WTC11 (cell line): ENCODE data around the gene ZNF710. TPM values are rescaled to one million over a fixed set of nuclear protein-coding genes. Genes with fewer than 3 reads are reported as not detected.

Experiments
- ATAC-seq: fragments of 200-7000 bp; cut with Tn5 transposase; 2 replicates; pipeline ENCODE4 v1.10.0; 2021; ENCODE audit warnings: mild to moderate bottlenecking, moderate library complexity
- CTCF ChIA-PET: fragments of 300-600 bp; sonication (Branson Sonifier 250); formaldehyde crosslinking; loops from one replicate; lab custom pipeline; 2021; ENCODE audit warnings: antibody characterized with exemption; lab: Charles Lee
- POLR2A ChIA-PET: fragments of 350-600 bp; sonication (Branson Sonifier 250); formaldehyde crosslinking; loops from one replicate; lab custom pipeline; 2021; ENCODE audit warnings: antibody characterized with exemption; lab: Charles Lee
- DNase-seq: peaks from one replicate; pipeline ENCODE4 v3.0.0; 2021; ENCODE audit warnings: low spot score
- H3K27ac Mint-ChIP-seq: 2 replicates; pipeline ENCODE4 v1.8.0; 2021; ENCODE audit warnings: mixed read lengths
- H3K27me3 Mint-ChIP-seq: 2 replicates; pipeline ENCODE4 v1.8.0; 2021; ENCODE audit warnings: low read depth, mild to moderate bottlenecking, moderate library complexity, mixed read lengths
- H3K36me3 Mint-ChIP-seq: 2 replicates; pipeline ENCODE4 v1.8.0; 2021; ENCODE audit warnings: mixed read lengths
- H3K4me1 Mint-ChIP-seq: 2 replicates; pipeline ENCODE4 v1.8.0; 2022; ENCODE audit warnings: mixed read lengths
- H3K4me3 Mint-ChIP-seq: 2 replicates; pipeline ENCODE4 v1.8.0; 2021; ENCODE audit warnings: mild to moderate bottlenecking, moderate library complexity, mixed read lengths
- H3K9me3 Mint-ChIP-seq: 2 replicates; pipeline ENCODE4 v1.8.0; 2021; ENCODE audit warnings: mixed read lengths
- GABPB1 ChIP-seq: sonication (generic); formaldehyde crosslinking; IDR thresholded peaks from 2 replicates; pipeline ENCODE4 v1.8.1; 2023; ENCODE audit warnings: mild to moderate bottlenecking, missing genetic modification reagents
- GTF2I ChIP-seq: fragments of 250-450 bp; sonication (Bioruptor Pico); conservative IDR thresholded peaks from 2 replicates; pipeline ENCODE4 v1.4.0; 2021; ENCODE audit warnings: mild to moderate bottlenecking
- MYBL2 ChIP-seq: sonication (generic); formaldehyde crosslinking; IDR thresholded peaks from 2 replicates; pipeline ENCODE4 v1.8.1; 2023; ENCODE audit warnings: mild to moderate bottlenecking, moderate library complexity, missing genetic modification reagents
- NFE2L1 ChIP-seq: sonication (generic); formaldehyde crosslinking; IDR thresholded peaks from 2 replicates; pipeline ENCODE4 v1.8.1; 2023; ENCODE audit warnings: missing genetic modification reagents
- PRRX2 ChIP-seq: fragments of 250-450 bp; sonication (Bioruptor Pico); IDR thresholded peaks from 2 replicates; pipeline ENCODE4 v1.8.0; 2021; ENCODE audit warnings: mild to moderate bottlenecking
- TCF7 ChIP-seq: sonication (generic); formaldehyde crosslinking; IDR thresholded peaks from 2 replicates; pipeline ENCODE4 v1.8.0; 2022; ENCODE audit warnings: mild to moderate bottlenecking, low read depth, missing genetic modification reagents, moderate library complexity
- ZNF219 ChIP-seq: sonication (generic); formaldehyde crosslinking; IDR thresholded peaks from 2 replicates; pipeline ENCODE4 v1.8.0; 2023; ENCODE audit warnings: missing genetic modification reagents, mild to moderate bottlenecking, borderline replicate concordance
- ZNF396 ChIP-seq: fragments of 250-450 bp; sonication (Bioruptor Pico); IDR thresholded peaks from 2 replicates; pipeline ENCODE4 v1.8.0; 2021; ENCODE audit warnings: mild to moderate bottlenecking, moderate library complexity, borderline replicate concordance
- total RNA-seq: library from RNA; stranded (reverse); gene quantifications from 3 replicates; pipeline ENCODE4 v1.2.3, GENCODE V29; 2021
- TF ChIP-seq, protein P1 (sequence below): sonication (generic); formaldehyde crosslinking; IDR thresholded peaks from 2 replicates; pipeline ENCODE4 v1.8.1; 2023; ENCODE audit warnings: mild to moderate bottlenecking, missing genetic modification reagents
- TF ChIP-seq, protein P2 (sequence below): sonication (generic); formaldehyde crosslinking; IDR thresholded peaks from 2 replicates; pipeline ENCODE4 v1.8.1; 2023; ENCODE audit warnings: mild to moderate bottlenecking, missing genetic modification reagents, moderate library complexity
- TF ChIP-seq, protein P3 (sequence below): fragments of 250-450 bp; sonication (Bioruptor Pico); conservative IDR thresholded peaks from 2 replicates; pipeline ENCODE4 v1.9.0; 2021; ENCODE audit warnings: mild to moderate bottlenecking
- TF ChIP-seq, protein P4 (sequence below): sonication (generic); formaldehyde crosslinking; IDR thresholded peaks from 2 replicates; pipeline ENCODE4 v1.8.1; 2022; ENCODE audit warnings: missing genetic modification reagents, borderline replicate concordance

ZNF710 gene
- total RNA-seq, 1 experiment from 2014 or later, result 25.9 TPM

DNA sequence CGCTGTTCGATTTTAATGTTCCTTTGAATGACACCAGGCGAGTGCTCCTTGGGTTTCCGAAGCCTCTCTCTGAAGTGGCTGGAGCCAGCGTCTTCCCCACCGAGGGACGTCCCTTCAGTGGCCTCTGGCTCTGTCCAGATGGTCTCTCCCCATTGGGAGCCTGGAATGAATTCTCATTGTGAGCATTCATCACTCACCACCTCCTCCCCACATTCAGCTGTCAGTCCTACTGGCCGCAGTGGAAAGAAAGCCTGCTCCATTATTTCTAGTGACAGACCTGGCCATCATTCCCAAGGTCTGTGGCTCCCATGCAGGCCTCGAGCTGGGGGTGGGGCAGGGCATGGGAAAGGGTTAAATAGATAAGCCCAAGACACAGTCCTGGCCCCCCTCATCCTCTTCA, 35.2 kb downstream of the ZNF710 start:
- H3K36me3 Mint-ChIP-seq, result no peaks in the 10 kb centered on the region
- H3K27ac Mint-ChIP-seq, result no peak overlapping the region
- ATAC-seq (no peak), DNase-seq (no peak)
- no peaks in the 10 kb centered on the region for H3K27me3 Mint-ChIP-seq
- no peaks in the 10 kb centered on the region for H3K9me3 Mint-ChIP-seq
- POLR2A ChIA-PET, result interaction anchor here (1.6 kb wide), 1 partner anchor 66 kb away, joined by 5 read pairs; the partner anchor contains the start of gene IDH2
- H3K4me3 Mint-ChIP-seq, result no peak overlapping the region
- no peak for TF ChIP-seq MYBL2
- TF ChIP-seq, protein P1, sequence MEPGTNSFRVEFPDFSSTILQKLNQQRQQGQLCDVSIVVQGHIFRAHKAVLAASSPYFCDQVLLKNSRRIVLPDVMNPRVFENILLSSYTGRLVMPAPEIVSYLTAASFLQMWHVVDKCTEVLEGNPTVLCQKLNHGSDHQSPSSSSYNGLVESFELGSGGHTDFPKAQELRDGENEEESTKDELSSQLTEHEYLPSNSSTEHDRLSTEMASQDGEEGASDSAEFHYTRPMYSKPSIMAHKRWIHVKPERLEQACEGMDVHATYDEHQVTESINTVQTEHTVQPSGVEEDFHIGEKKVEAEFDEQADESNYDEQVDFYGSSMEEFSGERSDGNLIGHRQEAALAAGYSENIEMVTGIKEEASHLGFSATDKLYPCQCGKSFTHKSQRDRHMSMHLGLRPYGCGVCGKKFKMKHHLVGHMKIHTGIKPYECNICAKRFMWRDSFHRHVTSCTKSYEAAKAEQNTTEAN (CRISPR knock-in tag), result no peak
- no peak for TF ChIP-seq ZNF219 (CRISPR knock-in tag)
- TF ChIP-seq TCF7 (CRISPR knock-in tag), result no peak
- TF ChIP-seq, all 79 proteins: peak for 0
- peaks cover 69% of the 10 kb centered on the region for H3K4me1 Mint-ChIP-seq
- CTCF ChIA-PET, result no interaction called here

DNA sequence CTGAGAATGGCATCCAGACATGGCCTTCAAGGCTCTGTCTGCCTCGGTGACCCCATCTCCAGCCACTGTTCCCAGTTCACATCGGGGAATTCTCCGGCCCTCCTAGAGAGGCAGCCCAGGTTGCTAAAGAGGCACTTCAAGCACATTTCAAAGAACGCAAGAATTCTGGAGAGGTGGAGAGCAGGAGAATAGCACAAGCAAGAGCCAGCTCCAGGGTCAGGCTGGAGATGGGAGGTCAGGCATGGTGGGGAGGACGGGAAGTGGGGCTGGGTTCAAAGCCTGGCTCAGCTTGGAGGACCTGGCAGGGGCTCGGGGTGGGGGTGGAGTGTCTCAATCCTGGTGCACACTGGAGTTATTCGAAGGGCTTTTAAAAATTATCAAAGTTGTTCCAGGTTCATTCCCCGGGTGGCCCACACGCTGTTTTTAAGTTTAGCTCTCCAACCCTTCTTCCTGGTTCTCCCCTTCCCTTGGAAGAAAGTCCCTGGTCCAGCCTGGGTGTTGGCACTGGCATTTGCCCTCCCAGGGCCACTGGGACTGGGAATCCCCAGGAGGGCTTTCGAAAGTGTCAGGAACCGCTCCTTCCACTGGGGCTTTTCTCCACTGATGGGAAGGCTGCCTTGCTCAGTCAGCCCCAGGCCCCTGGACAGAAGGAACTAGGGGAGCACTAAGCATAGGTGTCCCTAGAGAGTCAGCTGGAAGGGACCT, 35.8 kb downstream of the ZNF710 start:
- CTCF ChIA-PET, result no interaction called here
- POLR2A ChIA-PET, result interaction anchor here (1.6 kb wide), 1 partner anchor 65 kb away, joined by 5 read pairs; the partner anchor contains the start of gene IDH2
- DNase-seq (no peak), ATAC-seq (no peak)
- Mint-ChIP-seq H3K9me3 (no peaks in the 10 kb centered on the region), H3K36me3 (no peaks in the 10 kb centered on the region), H3K27me3 (no peaks in the 10 kb centered on the region), H3K4me1 (peaks cover 66% of the 10 kb centered on the region), H3K4me3 (no peak overlapping the region), H3K27ac (no peak overlapping the region)
- TF ChIP-seq, protein P2, sequence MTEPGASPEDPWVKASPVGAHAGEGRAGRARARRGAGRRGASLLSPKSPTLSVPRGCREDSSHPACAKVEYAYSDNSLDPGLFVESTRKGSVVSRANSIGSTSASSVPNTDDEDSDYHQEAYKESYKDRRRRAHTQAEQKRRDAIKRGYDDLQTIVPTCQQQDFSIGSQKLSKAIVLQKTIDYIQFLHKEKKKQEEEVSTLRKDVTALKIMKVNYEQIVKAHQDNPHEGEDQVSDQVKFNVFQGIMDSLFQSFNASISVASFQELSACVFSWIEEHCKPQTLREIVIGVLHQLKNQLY (CRISPR knock-in tag), result no peak
- TF ChIP-seq PRRX2 (CRISPR knock-in tag) (no peak), GTF2I (no peak)

DNA sequence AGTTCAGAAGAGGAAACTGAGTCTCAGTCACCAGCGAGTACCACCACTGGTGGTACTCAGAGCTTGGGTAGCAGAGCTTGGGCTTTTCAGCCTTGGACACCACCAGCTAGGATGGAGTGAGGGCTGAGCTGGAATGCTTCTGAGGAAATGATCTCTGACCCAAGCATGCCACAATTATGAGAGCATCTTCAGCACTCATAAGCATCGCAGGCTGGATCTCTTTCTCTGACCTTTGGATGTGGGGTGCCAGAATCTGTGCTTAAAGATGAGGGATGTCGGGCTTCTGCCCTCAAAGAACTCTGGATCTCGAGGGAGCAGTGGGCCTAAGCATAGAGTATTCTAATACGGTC, 36.4 kb downstream of the ZNF710 start:
- ATAC-seq (no peak), DNase-seq (no peak)
- no peaks in the 10 kb centered on the region for H3K36me3 Mint-ChIP-seq
- no peak overlapping the region for H3K4me3 Mint-ChIP-seq
- ChIA-PET CTCF (no interaction called here), POLR2A (interaction anchor here (1.6 kb wide), 1 partner anchor 65 kb away, joined by 5 read pairs; the partner anchor contains the start of gene IDH2)
- H3K27me3 Mint-ChIP-seq, result no peaks in the 10 kb centered on the region
- TF ChIP-seq GTF2I, result no peak
- peaks cover 69% of the 10 kb centered on the region for H3K4me1 Mint-ChIP-seq
- H3K27ac Mint-ChIP-seq, result no peak overlapping the region
- H3K9me3 Mint-ChIP-seq, result no peaks in the 10 kb centered on the region

DNA sequence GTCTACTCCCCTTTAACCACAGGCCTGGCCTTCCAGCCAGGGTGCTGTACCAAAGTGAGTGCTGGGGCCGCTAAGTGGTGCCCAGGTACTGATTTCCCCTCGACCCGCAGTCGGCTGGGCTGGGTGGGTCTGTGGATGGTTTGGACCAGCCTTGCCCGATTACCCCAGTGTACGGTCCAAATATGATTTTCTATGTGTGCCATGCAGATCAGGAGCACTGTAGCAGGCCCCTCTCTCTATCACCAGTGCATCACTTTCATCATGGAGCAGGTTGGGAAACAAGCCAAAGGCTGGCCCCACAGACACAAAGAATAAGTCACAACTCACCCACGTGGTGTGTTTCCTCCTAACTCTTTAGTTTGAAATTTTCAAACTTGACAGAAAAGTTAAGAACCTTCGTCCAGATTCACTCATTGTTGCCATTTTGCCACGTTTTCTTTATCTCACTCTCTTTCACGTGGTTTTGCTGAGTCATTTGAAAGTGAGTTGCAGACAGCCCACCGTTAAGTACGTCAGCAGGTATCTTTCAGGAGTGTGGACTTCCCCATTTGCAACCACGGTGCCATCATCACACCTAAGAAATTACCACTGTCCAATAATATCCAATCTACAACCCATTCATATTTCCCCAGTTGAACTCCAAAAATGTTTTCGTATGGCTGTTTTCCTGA, 37.0 kb downstream of the ZNF710 start:
- Mint-ChIP-seq H3K36me3 (no peaks in the 10 kb centered on the region), H3K4me3 (no peak overlapping the region), H3K9me3 (no peaks in the 10 kb centered on the region), H3K4me1 (peaks cover 68% of the 10 kb centered on the region), H3K27ac (peak overlapping the region; percentile 20; the same call in 1 of the 2 replicates), H3K27me3 (no peaks in the 10 kb centered on the region)
- POLR2A ChIA-PET, result no interaction called here
- TF ChIP-seq, protein P3, sequence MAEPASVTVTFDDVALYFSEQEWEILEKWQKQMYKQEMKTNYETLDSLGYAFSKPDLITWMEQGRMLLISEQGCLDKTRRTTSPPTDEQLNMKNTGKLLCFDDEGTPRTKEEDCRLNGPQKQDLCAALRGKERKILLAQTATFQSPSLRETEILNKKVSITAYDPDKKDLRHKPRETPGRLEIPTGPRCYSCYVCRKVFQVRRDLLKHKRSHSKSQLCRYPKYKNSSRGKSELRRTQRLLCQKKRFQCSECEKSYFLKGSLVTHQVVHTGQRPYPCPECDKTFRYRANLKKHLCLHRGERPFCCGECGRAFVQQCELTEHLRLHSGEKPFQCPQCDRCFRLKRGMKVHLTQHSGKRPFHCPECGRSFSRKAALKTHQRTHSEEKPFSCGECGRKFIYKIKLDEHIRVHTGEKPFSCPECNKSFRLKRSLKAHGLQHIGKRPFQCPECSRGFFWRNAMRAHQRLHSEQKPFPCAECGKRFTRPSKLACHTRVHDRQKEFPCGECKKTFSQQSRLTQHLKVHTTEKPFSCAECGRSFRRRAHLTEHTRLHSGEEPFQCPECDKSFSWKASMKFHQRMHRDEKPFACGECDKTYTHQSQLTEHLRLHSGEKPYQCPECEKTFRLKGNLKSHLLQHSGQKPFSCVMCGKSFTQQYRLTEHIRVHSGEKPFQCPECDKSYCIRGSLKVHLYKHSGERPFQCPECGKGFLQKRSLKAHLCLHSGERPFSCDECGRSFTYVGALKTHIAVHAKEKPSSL, result no peak
- TF ChIP-seq NFE2L1 (CRISPR knock-in tag) (peak; percentile 69; the same call in 1 of the 2 replicates), GTF2I (no peak), ZNF396 (no peak)
- CTCF ChIA-PET, result no interaction called here
- DNase-seq (no peak), ATAC-seq (no peak)

DNA sequence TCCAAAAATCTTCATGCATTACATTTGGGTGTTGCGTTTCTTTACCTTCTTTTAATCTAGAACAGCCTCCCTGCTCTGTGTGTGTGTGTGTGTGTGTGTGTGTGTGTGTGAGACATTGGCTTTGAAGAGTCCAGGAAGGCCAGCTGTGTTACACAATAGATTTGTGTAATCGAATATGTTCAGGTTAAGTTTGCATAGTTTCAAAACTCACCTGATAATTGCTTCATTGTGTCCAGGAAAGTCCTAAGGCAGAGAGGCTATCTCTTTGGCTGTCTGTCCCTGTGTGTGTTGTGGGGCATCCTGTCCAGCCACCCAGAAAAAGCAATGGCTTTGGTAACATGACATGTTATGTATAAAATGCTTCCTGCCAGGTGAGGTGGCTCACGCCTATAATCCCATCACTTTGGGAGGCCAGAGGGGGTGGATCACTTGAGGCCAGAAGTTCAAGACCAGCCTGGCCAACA, 37.5 kb downstream of the ZNF710 start:
- ATAC-seq, result no peak
- TF ChIP-seq, protein P4, sequence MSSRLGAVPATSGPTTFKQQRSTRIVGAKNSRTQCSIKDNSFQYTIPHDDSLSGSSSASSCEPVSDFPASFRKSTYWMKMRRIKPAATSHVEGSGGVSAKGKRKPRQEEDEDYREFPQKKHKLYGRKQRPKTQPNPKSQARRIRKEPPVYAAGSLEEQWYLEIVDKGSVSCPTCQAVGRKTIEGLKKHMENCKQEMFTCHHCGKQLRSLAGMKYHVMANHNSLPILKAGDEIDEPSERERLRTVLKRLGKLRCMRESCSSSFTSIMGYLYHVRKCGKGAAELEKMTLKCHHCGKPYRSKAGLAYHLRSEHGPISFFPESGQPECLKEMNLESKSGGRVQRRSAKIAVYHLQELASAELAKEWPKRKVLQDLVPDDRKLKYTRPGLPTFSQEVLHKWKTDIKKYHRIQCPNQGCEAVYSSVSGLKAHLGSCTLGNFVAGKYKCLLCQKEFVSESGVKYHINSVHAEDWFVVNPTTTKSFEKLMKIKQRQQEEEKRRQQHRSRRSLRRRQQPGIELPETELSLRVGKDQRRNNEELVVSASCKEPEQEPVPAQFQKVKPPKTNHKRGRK (CRISPR knock-in tag), result no peak
- peak; percentile 85 for TF ChIP-seq GABPB1 (CRISPR knock-in tag)
- H3K27me3 Mint-ChIP-seq, result no peaks in the 10 kb centered on the region
- H3K4me3 Mint-ChIP-seq, result no peak overlapping the region
- H3K9me3 Mint-ChIP-seq, result no peaks in the 10 kb centered on the region
- ChIA-PET CTCF (interaction anchor here (1.2 to 1.3 kb wide), 2 partner anchors 67 to 150 kb away, joined by 3 to 4 read pairs; no protein-coding TSS in a partner anchor), POLR2A (no interaction called here)
- DNase-seq, result no peak
- no peaks in the 10 kb centered on the region for H3K36me3 Mint-ChIP-seq
- H3K4me1 Mint-ChIP-seq, result peaks cover 69% of the 10 kb centered on the region
- 0 out of 2 replicates have a peak overlapping the region, but pooled peaks have one; percentile 20 for H3K27ac Mint-ChIP-seq
